Measurements from ENCODE around the gene SAMD3. TPM values are rescaled to one million over a fixed set of nuclear protein-coding genes. Genes with fewer than 3 reads are reported as not detected.

SAMD3 gene
- total RNA-seq, 1 donor from 2014 or later: 0.45 TPM

DNA sequence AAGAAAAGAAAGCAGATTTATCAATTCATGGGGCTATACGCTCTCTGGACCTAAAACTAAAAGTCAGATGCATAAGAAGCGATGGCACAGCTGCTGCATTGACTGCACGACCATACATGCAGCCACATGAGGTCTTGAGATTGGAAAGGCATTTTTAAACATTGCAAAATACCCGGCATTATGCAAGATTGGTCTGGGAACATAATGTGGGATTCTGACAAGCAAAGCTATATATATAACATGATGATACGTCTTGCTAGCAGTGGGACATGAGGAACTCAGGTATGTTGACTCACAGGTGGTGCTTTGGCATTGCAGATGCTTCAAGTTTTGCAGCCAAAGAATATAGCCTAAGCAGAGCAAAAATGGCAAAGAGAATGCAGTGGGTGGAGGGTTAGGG is 55.1 kb downstream of the SAMD3 start:
- H3K27me3 Mint-ChIP-seq (ENCODE audit: low read depth, unreplicated experiment): no peaks in the 10 kb centered on the region
- Histone ChIP-seq H3K27ac (ENCODE audit: low read depth, low read length) (no peak overlapping the region), H3K79me2 (ENCODE audit: insufficient read depth, low read length) (no peaks in the 10 kb centered on the region), H3K36me3 (ENCODE audit: insufficient read depth, low read length) (no peaks in the 10 kb centered on the region), H3K4me1 (ENCODE audit: insufficient read depth, low read length) (no peaks in the 10 kb centered on the region), H3K4me3 (ENCODE audit: insufficient read depth, low read depth, low read length) (no peak overlapping the region), H3K27me3 (ENCODE audit: insufficient read depth, low read length) (no peaks in the 10 kb centered on the region), H2AFZ (ENCODE audit: low read depth, low read length) (no peak overlapping the region), H3K4me2 (ENCODE audit: low read length) (no peak overlapping the region), H3K9ac (ENCODE audit: low read length) (no peak overlapping the region), H4K20me1 (ENCODE audit: insufficient read depth, low read length) (no peaks in the 10 kb centered on the region), H3K9me3 (ENCODE audit: insufficient read depth, low read depth, low read length) (no peaks in the 10 kb centered on the region)
- H3K4me3 Mint-ChIP-seq (ENCODE audit: unreplicated experiment): no peak overlapping the region
- TF ChIP-seq CTCF (IDR thresholded peaks at IDR 0.05; ENCODE audit: insufficient read depth, low read depth, low read length) (no peak), EZH2 (IDR thresholded peaks at IDR 0.05; ENCODE audit: insufficient read depth, low read length) (no peak)
- H3K27ac Mint-ChIP-seq (ENCODE audit: unreplicated experiment): no peak overlapping the region
- FAIRE-seq: no peak
- H3K9me3 Mint-ChIP-seq (ENCODE audit: unreplicated experiment): peaks cover 12% of the 10 kb centered on the region
- no peaks in the 10 kb centered on the region for H3K4me1 Mint-ChIP-seq (ENCODE audit: low read depth, unreplicated experiment)
- DNase-seq (ENCODE audit: low read depth): peak; percentile 34
- no peaks in the 10 kb centered on the region for H3K36me3 Mint-ChIP-seq (ENCODE audit: low read depth, unreplicated experiment)

- FAIRE-seq (no peak), DNase-seq (ENCODE audit: low read depth) (no peak)
- Histone ChIP-seq H4K20me1 (ENCODE audit: insufficient read depth, low read length) (no peaks in the 10 kb centered on the region), H3K4me2 (ENCODE audit: low read length) (no peak overlapping the region), H3K9ac (ENCODE audit: low read length) (no peak overlapping the region), H2AFZ (ENCODE audit: low read depth, low read length) (no peak overlapping the region), H3K9me3 (ENCODE audit: insufficient read depth, low read depth, low read length) (no peaks in the 10 kb centered on the region), H3K4me3 (ENCODE audit: insufficient read depth, low read depth, low read length) (no peak overlapping the region), H3K27ac (ENCODE audit: low read depth, low read length) (no peak overlapping the region), H3K79me2 (ENCODE audit: insufficient read depth, low read length) (no peaks in the 10 kb centered on the region), H3K27me3 (ENCODE audit: insufficient read depth, low read length) (no peaks in the 10 kb centered on the region), H3K36me3 (ENCODE audit: insufficient read depth, low read length) (no peaks in the 10 kb centered on the region), H3K4me1 (ENCODE audit: insufficient read depth, low read length) (no peaks in the 10 kb centered on the region)
- H3K9me3 Mint-ChIP-seq (ENCODE audit: unreplicated experiment): no peaks in the 10 kb centered on the region
- no peaks in the 10 kb centered on the region for H3K36me3 Mint-ChIP-seq (ENCODE audit: low read depth, unreplicated experiment)
- H3K27ac Mint-ChIP-seq (ENCODE audit: unreplicated experiment): no peak overlapping the region
- H3K4me1 Mint-ChIP-seq (ENCODE audit: low read depth, unreplicated experiment): no peaks in the 10 kb centered on the region
- TF ChIP-seq EZH2 (IDR thresholded peaks at IDR 0.05; ENCODE audit: insufficient read depth, low read length) (no peak), CTCF (IDR thresholded peaks at IDR 0.05; ENCODE audit: insufficient read depth, low read depth, low read length) (no peak)
- H3K4me3 Mint-ChIP-seq (ENCODE audit: unreplicated experiment): no peak overlapping the region
- no peaks in the 10 kb centered on the region for H3K27me3 Mint-ChIP-seq (ENCODE audit: low read depth, unreplicated experiment)
Observed at GRCh38 chr6:130164251-130164650, 58.5 kb downstream of the SAMD3 start.

DNA sequence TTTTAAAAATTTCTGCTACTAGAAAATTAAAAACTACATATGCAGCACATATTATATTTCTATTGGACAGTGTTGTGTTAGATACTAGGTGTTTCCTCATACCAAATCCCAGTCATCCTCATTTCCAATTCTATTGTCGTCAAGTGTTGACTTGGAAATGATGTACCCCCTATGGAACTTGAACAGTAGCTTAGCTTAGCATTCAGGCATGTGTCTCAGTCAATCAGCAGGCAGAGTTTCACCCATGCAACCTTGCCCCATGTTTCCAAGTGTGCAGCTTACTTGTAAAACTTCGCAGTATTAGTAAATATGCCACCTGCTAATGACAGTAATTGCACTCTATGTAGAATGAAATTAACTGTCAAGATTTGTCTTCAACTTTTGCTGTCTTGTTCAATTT is 59.5 kb downstream of the SAMD3 start:
- no peak overlapping the region for H3K4me2 ChIP-seq (ENCODE audit: low read length)
- H3K27ac Mint-ChIP-seq (ENCODE audit: unreplicated experiment): no peak overlapping the region
- H3K36me3 Mint-ChIP-seq (ENCODE audit: low read depth, unreplicated experiment): no peaks in the 10 kb centered on the region
- H3K4me1 Mint-ChIP-seq (ENCODE audit: low read depth, unreplicated experiment): no peaks in the 10 kb centered on the region
- peaks cover 3% of the 10 kb centered on the region for H3K9me3 Mint-ChIP-seq (ENCODE audit: unreplicated experiment)
- no peaks in the 10 kb centered on the region for H3K27me3 ChIP-seq (ENCODE audit: insufficient read depth, low read length)
- H3K4me1 ChIP-seq (ENCODE audit: insufficient read depth, low read length): no peaks in the 10 kb centered on the region
- no peak overlapping the region for H3K9ac ChIP-seq (ENCODE audit: low read length)
- no peaks in the 10 kb centered on the region for H3K9me3 ChIP-seq (ENCODE audit: insufficient read depth, low read depth, low read length)
- no peaks in the 10 kb centered on the region for H3K79me2 ChIP-seq (ENCODE audit: insufficient read depth, low read length)
- no peak for FAIRE-seq
- H3K4me3 Mint-ChIP-seq (ENCODE audit: unreplicated experiment): no peak overlapping the region
- H3K27ac ChIP-seq (ENCODE audit: low read depth, low read length): no peak overlapping the region
- H4K20me1 ChIP-seq (ENCODE audit: insufficient read depth, low read length): no peaks in the 10 kb centered on the region
- no peaks in the 10 kb centered on the region for H3K27me3 Mint-ChIP-seq (ENCODE audit: low read depth, unreplicated experiment)
- no peak overlapping the region for H2AFZ ChIP-seq (ENCODE audit: low read depth, low read length)
- H3K36me3 ChIP-seq (ENCODE audit: insufficient read depth, low read length): no peaks in the 10 kb centered on the region
- TF ChIP-seq CTCF (IDR thresholded peaks at IDR 0.05; ENCODE audit: insufficient read depth, low read depth, low read length): no peak
- TF ChIP-seq EZH2 (IDR thresholded peaks at IDR 0.05; ENCODE audit: insufficient read depth, low read length): no peak
- no peak overlapping the region for H3K4me3 ChIP-seq (ENCODE audit: insufficient read depth, low read depth, low read length)
- DNase-seq (ENCODE audit: low read depth): no peak
